ENCODE data around the gene GABBR2. TPM values are rescaled to one million over a fixed set of nuclear protein-coding genes. Genes with fewer than 3 reads are reported as not detected.
"Not testable (repeated sequence)": the region's sequence is repeated elsewhere in the genome, so short reads cannot be mapped to it uniquely, and the experiment has no call there.

Gene GABBR2
- total RNA-seq, 4 donors from 2014 or later, result 0.32 to 1.7 TPM; not detected in 2

- no peaks in the 10 kb centered on the region for H3K4me1 ChIP-seq
- 86% methylated on average over 6 of the region's 6 CpGs for WGBS
Measured at GRCh38 chr9:98514841-98515240, 193.9 kb downstream of the GABBR2 start.

GRCh38 chr9:98508217-98508919 lies 200.4 kb downstream of the GABBR2 start:
- H3K4me1 ChIP-seq; H3K9me3 ChIP-seq; H3K27ac ChIP-seq; H3K4me3 ChIP-seq; H3K27me3 ChIP-seq; H3K36me3 ChIP-seq; DNase-seq (ENCODE audit: low spot score in 2 of 2): not testable (repeated sequence)
- 91% methylated on average over 24 of the region's 25 CpGs for WGBS

More at GRCh38 chr9:98514841-98515240, 193.9 kb downstream of the GABBR2 start:
- no peaks in the 10 kb centered on the region for H3K36me3 ChIP-seq
- no peak for DNase-seq (ENCODE audit: low spot score in 2 of 2)
- no peaks in the 10 kb centered on the region for H3K27me3 ChIP-seq
- H3K9me3 ChIP-seq, result no peaks in the 10 kb centered on the region
- no peak overlapping the region for H3K4me3 ChIP-seq
- TF ChIP-seq POLR2AphosphoS5 (IDR thresholded peaks at IDR 0.05) (no peak), CTCF (IDR thresholded peaks at IDR 0.05) (no peak), EP300 (IDR thresholded peaks at IDR 0.05) (no peak), POLR2A (IDR thresholded peaks at IDR 0.05) (no peak)
- H3K27ac ChIP-seq, result no peak overlapping the region

GRCh38 chr9:98506422-98507054 lies 202.2 kb downstream of the GABBR2 start:
- Histone ChIP-seq H3K4me1 (peaks cover 4% of the 10 kb centered on the region), H3K27me3 (no peaks in the 10 kb centered on the region), H3K9me3 (no peaks in the 10 kb centered on the region), H3K4me3 (no peak overlapping the region), H3K27ac (no peak overlapping the region), H3K36me3 (no peaks in the 10 kb centered on the region)
- TF ChIP-seq CTCF (IDR thresholded peaks at IDR 0.05) (no peak), POLR2A (IDR thresholded peaks at IDR 0.05) (no peak), POLR2AphosphoS5 (IDR thresholded peaks at IDR 0.05) (no peak), EP300 (IDR thresholded peaks at IDR 0.05) (no peak)
- 87% methylated on average over 3 of the region's 6 CpGs for WGBS
- no peak for DNase-seq (ENCODE audit: low spot score in 2 of 2)

GRCh38 chr9:98504298-98505282 lies 204.1 kb downstream of the GABBR2 start:
- H3K4me3 ChIP-seq, result no peak overlapping the region
- no peaks in the 10 kb centered on the region for H3K27me3 ChIP-seq
- H3K27ac ChIP-seq, result no peak overlapping the region
- 61% methylated on average over 9 of the region's 9 CpGs for WGBS
- H3K4me1 ChIP-seq, result peaks cover 4% of the 10 kb centered on the region
- H3K36me3 ChIP-seq, result no peaks in the 10 kb centered on the region
- no peak for TF ChIP-seq POLR2A (IDR thresholded peaks at IDR 0.05)
- no peak for TF ChIP-seq CTCF (IDR thresholded peaks at IDR 0.05)
- TF ChIP-seq EP300 (IDR thresholded peaks at IDR 0.05), result no peak
- no peak for TF ChIP-seq POLR2AphosphoS5 (IDR thresholded peaks at IDR 0.05)
- DNase-seq (ENCODE audit: low spot score in 2 of 2), result no peak
- H3K9me3 ChIP-seq, result no peaks in the 10 kb centered on the region

- Histone ChIP-seq H3K4me1 (peaks cover 4% of the 10 kb centered on the region), H3K27ac (no peak overlapping the region), H3K4me3 (no peak overlapping the region), H3K27me3 (no peaks in the 10 kb centered on the region), H3K36me3 (no peaks in the 10 kb centered on the region), H3K9me3 (no peaks in the 10 kb centered on the region)
- DNase-seq (ENCODE audit: low spot score in 2 of 2), result no peak
- no peak for TF ChIP-seq POLR2A (IDR thresholded peaks at IDR 0.05)
- no peak for TF ChIP-seq EP300 (IDR thresholded peaks at IDR 0.05)
- TF ChIP-seq CTCF (IDR thresholded peaks at IDR 0.05), result no peak
- no peak for TF ChIP-seq POLR2AphosphoS5 (IDR thresholded peaks at IDR 0.05)
- 60% methylated on average over 2 of the region's 2 CpGs for WGBS
Measured at GRCh38 chr9:98503867-98504266, 204.9 kb downstream of the GABBR2 start.

All from suprapubic skin (tissue), 4 donors.